SK-N-SH (cell line): ENCODE measurements around the gene DDI2. TPM values are rescaled to one million over a fixed set of nuclear protein-coding genes. Genes with fewer than 3 reads are reported as not detected.

ENCODE experiments used
- CTCF ChIA-PET: fragments of 300-600, 350-600 bp; formaldehyde crosslinking; extraction: SDS; loops from one replicate; lab custom pipeline; 2021; lab: Yijun Ruan, JAX
- POLR2A ChIA-PET: fragments of 350-600 bp; sonication (Branson Sonifier 250); formaldehyde crosslinking; extraction: SDS; loops from one replicate; lab custom pipeline; 2020; ENCODE audit warnings: antibody characterized with exemption, inconsistent platforms; lab: Yijun Ruan, JAX
- DNase-seq: peaks from one replicate; pipeline ENCODE4 v3.0.0; 2012
- H2AFZ ChIP-seq: fragments of 200-600 bp; sonication (generic); 2 replicates; pipeline ENCODE4 v1.8.1; 2016; ENCODE audit warnings: antibody characterized with exemption, mild to moderate bottlenecking, low read depth
- H3F3A ChIP-seq: fragments of 200-600 bp; sonication (generic); replicated peaks from 2 replicates; pipeline ENCODE3; 2016; ENCODE audit warnings: antibody characterized with exemption, mild to moderate bottlenecking; ENCODE audit not compliant: insufficient read depth
- H3K27ac ChIP-seq, 2 experiments: fragments of 200-500 bp in 1 of 2; fragments of 200-600 bp in 1 of 2; sonication (Bioruptor generic) in 1 of 2; sonication (generic), shearing (Covaris generic) in 1 of 2; 2 replicates each; pipeline versions ENCODE4 v1.5.1 to v1.6.1; 2014 to 2016; ENCODE audit warnings: low read depth in 2 of 2, inconsistent platforms in 1 of 2, low read length in 1 of 2, mild to moderate bottlenecking in 1 of 2, mixed read lengths in 1 of 2
- H3K27me3 ChIP-seq: fragments of 200-600 bp; sonication (generic), shearing (Covaris generic); 2 replicates; pipeline ENCODE4 v1.6.1; 2016; ENCODE audit warnings: mixed run types; ENCODE audit not compliant: insufficient read depth
- H3K36me3 ChIP-seq, 2 experiments: fragments of 200-500 bp in 1 of 2; fragments of 200-600 bp in 1 of 2; sonication (Bioruptor generic) in 1 of 2; sonication (generic) in 1 of 2; replicated peaks in 1 of 2; 2 replicates each; pipeline versions ENCODE3 to v1.5.1; 2014 to 2016; ENCODE audit warnings: low read length in 1 of 2, mild to moderate bottlenecking in 1 of 2; ENCODE audit not compliant: insufficient read depth in 2 of 2, control insufficient read depth in 1 of 2
- H3K4me1 ChIP-seq, 2 experiments: fragments of 200-500 bp in 1 of 2; fragments of 200-600 bp in 1 of 2; sonication (Bioruptor generic) in 1 of 2; sonication (generic), shearing (Covaris generic) in 1 of 2; 2 replicates each; pipeline versions ENCODE4 v1.5.1 to v1.6.1; 2014 to 2016; ENCODE audit warnings: low read depth in 1 of 2, low read length in 1 of 2, mixed run types in 1 of 2; ENCODE audit not compliant: insufficient read depth in 2 of 2, control insufficient read depth in 1 of 2
- H3K4me2 ChIP-seq: fragments of 200-600 bp; sonication (generic), shearing (Covaris generic); 2 replicates; pipeline ENCODE4 v1.6.1; 2017; ENCODE audit warnings: mixed run types
- H3K4me3 ChIP-seq, 2 experiments: fragments of 200-500 bp in 1 of 2; fragments of 200-600 bp in 1 of 2; sonication (Bioruptor generic) in 1 of 2; sonication (generic), shearing (Covaris generic) in 1 of 2; 2 replicates each; pipeline versions ENCODE4 v1.5.1 to v1.8.1; 2014 to 2016; ENCODE audit warnings: low read depth in 2 of 2, inconsistent platforms in 1 of 2, low read length in 1 of 2, mild to moderate bottlenecking in 1 of 2, mixed read lengths in 1 of 2, moderate library complexity in 1 of 2
- H3K79me2 ChIP-seq: fragments of 200-600 bp; sonication (generic); 2 replicates; pipeline ENCODE4 v1.8.1; 2017; ENCODE audit warnings: mild to moderate bottlenecking; ENCODE audit not compliant: insufficient read depth
- H3K9ac ChIP-seq: fragments of 200-600 bp; sonication (generic); 2 replicates; pipeline ENCODE4 v1.6.1; 2017; ENCODE audit warnings: mixed run types
- H3K9me2 ChIP-seq: fragments of 200-600 bp; sonication (generic); 2 replicates; pipeline ENCODE4 v1.6.1; 2017; ENCODE audit warnings: mixed run types
- H3K9me3 ChIP-seq: fragments of 200-600 bp; sonication (generic); 2 replicates; pipeline ENCODE4 v1.6.1; 2017; ENCODE audit warnings: mixed run types, mild to moderate bottlenecking, moderate library complexity
- H4K20me1 ChIP-seq: fragments of 200-600 bp; sonication (generic); 2 replicates; pipeline ENCODE4 v1.6.1; 2017; ENCODE audit warnings: mild to moderate bottlenecking, mixed run types; ENCODE audit not compliant: insufficient read depth
- CHD2 ChIP-seq: fragments of 150-350 bp; IDR thresholded peaks from 2 replicates; pipeline ENCODE4 v1.6.1; 2018; ENCODE audit warnings: low read length; ENCODE audit not compliant: partially characterized antibody
- CTCF ChIP-seq: fragments of 200-600 bp; sonication (generic); IDR thresholded peaks from 2 replicates; pipeline ENCODE4 v1.6.1; 2017; ENCODE audit warnings: antibody characterized with exemption, mild to moderate bottlenecking, moderate library complexity
- FOXJ3 ChIP-seq: sonication (generic); formaldehyde crosslinking; IDR thresholded peaks from 2 replicates; pipeline ENCODE4 v1.5.1; 2020; ENCODE audit warnings: mild to moderate bottlenecking, missing genetic modification reagents
- NFIC ChIP-seq: IDR thresholded peaks from 2 replicates; pipeline ENCODE4 v1.4.0; 2012; ENCODE audit warnings: borderline replicate concordance
- NRF1 ChIP-seq: IDR thresholded peaks from 2 replicates; pipeline ENCODE4 v1.6.1; 2012; ENCODE audit warnings: low read depth, mild to moderate bottlenecking, low read length
- RFX5 ChIP-seq: IDR thresholded peaks from 2 replicates; pipeline ENCODE4 v1.6.1; 2012; ENCODE audit warnings: mild to moderate bottlenecking, improper control_type of control experiment, low read length
- RXRA ChIP-seq: IDR thresholded peaks from 2 replicates; pipeline ENCODE4 v1.4.0; 2012; ENCODE audit warnings: low read depth, mild to moderate bottlenecking, borderline replicate concordance
- SIN3A ChIP-seq: IDR thresholded peaks from 2 replicates; pipeline ENCODE4 v1.6.1; 2012; ENCODE audit warnings: low read depth, mild to moderate bottlenecking, low read length, moderate library complexity, borderline replicate concordance
- TCF12 ChIP-seq: IDR thresholded peaks from 2 replicates; pipeline ENCODE4 v1.4.0; 2012
- TEAD4 ChIP-seq: IDR thresholded peaks from 2 replicates; pipeline ENCODE4 v1.4.0; 2012; ENCODE audit warnings: mild to moderate bottlenecking, borderline replicate concordance; ENCODE audit not compliant: insufficient read depth
- ZBTB33 ChIP-seq: IDR thresholded peaks from 2 replicates; pipeline ENCODE4 v1.4.0; 2012; ENCODE audit warnings: low read depth, borderline replicate concordance
- WGBS: methylation state at CpG from one replicate; pipeline ENCODE4 v1.1.6; 2017; ENCODE audit warnings: low lambda C conversion rate; 5-methylcytosine and 5-hydroxymethylcytosine counted together
- polyA plus RNA-seq, 3 experiments: library from polyadenylated mRNA; depleted of rRNA; stranded (reverse); fragments of >200 nt; gene quantifications; 2 replicates each; pipeline ENCODE4 v1.2.3, GENCODE V29; 2012
- TF ChIP-seq, protein P1 (sequence below): IDR thresholded peaks from 2 replicates; pipeline ENCODE4 v1.4.0; 2012; ENCODE audit warnings: low read depth, borderline replicate concordance
- TF ChIP-seq, protein P2 (sequence below): fragments of 150-350 bp; IDR thresholded peaks from 2 replicates; pipeline ENCODE4 v1.6.1; 2017; ENCODE audit warnings: antibody characterized with exemption, low read length, low read depth, borderline replicate concordance

DDI2 gene
- polyA plus RNA-seq, 1 of the 3 experiments (the other 2 are of a cell fraction) = 2.8 TPM

DNA sequence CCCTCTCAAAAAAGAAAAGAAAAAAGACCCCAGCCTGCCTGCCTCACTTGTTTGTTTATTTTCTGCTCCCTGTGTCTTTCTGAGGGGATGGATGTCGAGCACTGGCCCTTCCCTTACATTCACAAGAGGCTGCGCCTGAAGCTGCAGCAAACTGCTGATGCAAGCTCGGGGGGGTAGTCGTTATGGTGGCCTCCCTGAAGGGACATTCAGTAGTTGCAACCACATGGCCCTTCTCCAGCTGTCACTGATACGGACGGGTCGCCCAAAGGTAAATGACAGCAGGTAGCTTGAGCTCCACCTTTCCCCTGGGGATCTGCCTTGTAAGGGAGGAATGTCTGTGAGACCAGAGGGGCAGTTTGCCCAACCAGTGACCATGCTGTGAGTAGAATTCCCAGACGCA is 84.5 kb downstream of the DDI2 start:
- H3K9ac ChIP-seq = no peak overlapping the region
- no peak overlapping the region for H2AFZ ChIP-seq
- no peaks in the 10 kb centered on the region for H3K36me3 ChIP-seq
- no peaks in the 10 kb centered on the region for H3K27me3 ChIP-seq
- H3K79me2 ChIP-seq = peaks cover 93% of the 10 kb centered on the region
- H3K9me3 ChIP-seq = no peaks in the 10 kb centered on the region
- peaks cover 12% of the 10 kb centered on the region for H3F3A ChIP-seq
- 96% methylated on average over 5 of the region's 8 CpGs for WGBS
- ChIA-PET CTCF (interaction anchor here (1.1 kb wide), 1 partner anchor 16 kb away, joined by 4 read pairs; no protein-coding TSS in a partner anchor), POLR2A (no interaction called here)
- H3K4me2 ChIP-seq = no peak overlapping the region
- peaks cover 0 to 6% of the 10 kb centered on the region in 2 experiments; a peak in 2 of 4 replicates for H3K4me1 ChIP-seq
- no peak for TF ChIP-seq CTCF
- TF ChIP-seq, protein P1, sequence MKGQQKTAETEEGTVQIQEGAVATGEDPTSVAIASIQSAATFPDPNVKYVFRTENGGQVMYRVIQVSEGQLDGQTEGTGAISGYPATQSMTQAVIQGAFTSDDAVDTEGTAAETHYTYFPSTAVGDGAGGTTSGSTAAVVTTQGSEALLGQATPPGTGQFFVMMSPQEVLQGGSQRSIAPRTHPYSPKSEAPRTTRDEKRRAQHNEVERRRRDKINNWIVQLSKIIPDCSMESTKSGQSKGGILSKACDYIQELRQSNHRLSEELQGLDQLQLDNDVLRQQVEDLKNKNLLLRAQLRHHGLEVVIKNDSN = no peak
- TF ChIP-seq RFX5 = no peak
- TF ChIP-seq CHD2 = no peak
- no peak for TF ChIP-seq RXRA
- TF ChIP-seq NFIC = no peak
- TF ChIP-seq FOXJ3 (CRISPR knock-in tag) = no peak
- no peak for TF ChIP-seq TCF12
- TF ChIP-seq TEAD4 = no peak
- no peak for TF ChIP-seq SIN3A
- TF ChIP-seq ZBTB33 = no peak
- TF ChIP-seq, protein P2, sequence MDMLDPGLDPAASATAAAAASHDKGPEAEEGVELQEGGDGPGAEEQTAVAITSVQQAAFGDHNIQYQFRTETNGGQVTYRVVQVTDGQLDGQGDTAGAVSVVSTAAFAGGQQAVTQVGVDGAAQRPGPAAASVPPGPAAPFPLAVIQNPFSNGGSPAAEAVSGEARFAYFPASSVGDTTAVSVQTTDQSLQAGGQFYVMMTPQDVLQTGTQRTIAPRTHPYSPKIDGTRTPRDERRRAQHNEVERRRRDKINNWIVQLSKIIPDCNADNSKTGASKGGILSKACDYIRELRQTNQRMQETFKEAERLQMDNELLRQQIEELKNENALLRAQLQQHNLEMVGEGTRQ = no peak
- TF ChIP-seq NRF1 = no peak
- no peak overlapping the region for H3K27ac ChIP-seq
- H3K4me3 ChIP-seq = no peak overlapping the region
- peaks cover 38% of the 10 kb centered on the region for H4K20me1 ChIP-seq
- no peaks in the 10 kb centered on the region for H3K9me2 ChIP-seq
- no peak for DNase-seq
